Cardiac muscle cell (in vitro differentiated cells and primary cell): ENCODE measurements around the gene TAF4B. TPM values are rescaled to one million over a fixed set of nuclear protein-coding genes. Genes with fewer than 3 reads are reported as not detected.

Source experiments
- DNase-seq, 2 donors: peaks; one replicate each; pipeline versions ENCODE4 v3.0.0 to v3.0.0-alpha.2; 2010 to 2017; ENCODE audit warnings: low read depth in 1 of 2, low spot score in 1 of 2
- H3K27ac ChIP-seq: fragments of 200-600 bp; sonication (generic); 2 replicates; pipeline ENCODE4 v1.5.1; 2016
- H3K27me3 ChIP-seq: fragments of 200-600 bp; sonication (generic); 2 replicates; pipeline ENCODE4 v1.6.0; 2016; ENCODE audit warnings: control low read depth
- H3K36me3 ChIP-seq: fragments of 200-600 bp; sonication (generic); 2 replicates; pipeline ENCODE4 v1.5.1; 2016; ENCODE audit warnings: control low read depth
- H3K4me1 ChIP-seq: fragments of 200-600 bp; sonication (generic); 2 replicates; pipeline ENCODE4 v1.8.1; 2017; ENCODE audit warnings: low read depth, mild to moderate bottlenecking, mixed run types
- H3K4me3 ChIP-seq: fragments of 200-600 bp; sonication (generic); 2 replicates; pipeline ENCODE4 v1.5.1; 2016; ENCODE audit warnings: mild to moderate bottlenecking
- H3K9me3 ChIP-seq: fragments of 200-600 bp; sonication (generic); 2 replicates; pipeline ENCODE4 v1.5.1; 2017; ENCODE audit warnings: low read depth, mild to moderate bottlenecking, control low read depth
- CTCF ChIP-seq: IDR thresholded peaks from 2 replicates; pipeline ENCODE4 v1.5.1; 2012; ENCODE audit warnings: low read depth, mild to moderate bottlenecking, low read length
- polyA plus RNA-seq: library from polyadenylated mRNA; unstranded; fragments of >200 nt; fragmentation: Nextera tagmentation; extraction: Ambion mirVana; gene quantifications from 2 replicates; pipeline ENCODE4 v1.2.1, GENCODE V29; 2016
- total RNA-seq: library from RNA; depleted of rRNA; stranded (reverse); fragments of >200 nt; gene quantifications from 2 replicates; pipeline ENCODE4 v1.2.3, GENCODE V29; 2016

The TAF4B gene
- total and polyA plus RNA-seq, 2 experiments from 2014 or later: 1.5 to 8.2 TPM

- Histone ChIP-seq H3K27me3 (no peaks in the 10 kb centered on the region), H3K4me3 (no peak overlapping the region), H3K36me3 (no peaks in the 10 kb centered on the region), H3K4me1 (no peaks in the 10 kb centered on the region), H3K27ac (no peak overlapping the region), H3K9me3 (no peaks in the 10 kb centered on the region)
- no peak for TF ChIP-seq CTCF
- DNase-seq: no peak
Observed at GRCh38 chr18:26267357-26267930, 41.2 kb downstream of the TAF4B start.

GRCh38 chr18:26268454-26268853 is 42.2 kb downstream of the TAF4B start:
- H3K4me3 ChIP-seq: no peak overlapping the region
- no peak overlapping the region for H3K27ac ChIP-seq
- no peak for TF ChIP-seq CTCF
- no peak for DNase-seq
- H3K4me1 ChIP-seq: no peaks in the 10 kb centered on the region
- H3K36me3 ChIP-seq: no peaks in the 10 kb centered on the region
- H3K27me3 ChIP-seq: no peaks in the 10 kb centered on the region
- H3K9me3 ChIP-seq: no peaks in the 10 kb centered on the region

- no peak for TF ChIP-seq CTCF
Observed at GRCh38 chr18:26271917-26272549, 45.8 kb downstream of the TAF4B start.

GRCh38 chr18:26277374-26277773 is 51.1 kb downstream of the TAF4B start:
- Histone ChIP-seq H3K9me3 (no peaks in the 10 kb centered on the region), H3K36me3 (no peaks in the 10 kb centered on the region), H3K27ac (no peak overlapping the region), H3K4me1 (no peaks in the 10 kb centered on the region), H3K4me3 (no peak overlapping the region), H3K27me3 (no peaks in the 10 kb centered on the region)
- TF ChIP-seq CTCF: no peak
- DNase-seq: no peak

More at GRCh38 chr18:26271917-26272549, 45.8 kb downstream of the TAF4B start:
- Histone ChIP-seq H3K4me3 (no peak overlapping the region), H3K36me3 (no peaks in the 10 kb centered on the region), H3K27me3 (no peaks in the 10 kb centered on the region), H3K4me1 (no peaks in the 10 kb centered on the region), H3K9me3 (no peaks in the 10 kb centered on the region), H3K27ac (no peak overlapping the region)
- DNase-seq: no peak

- TF ChIP-seq CTCF: no peak
- H3K4me3 ChIP-seq: no peak overlapping the region
- H3K4me1 ChIP-seq: no peaks in the 10 kb centered on the region
- H3K27me3 ChIP-seq: no peaks in the 10 kb centered on the region
- no peaks in the 10 kb centered on the region for H3K9me3 ChIP-seq
- H3K27ac ChIP-seq: no peak overlapping the region
- no peak for DNase-seq
- no peaks in the 10 kb centered on the region for H3K36me3 ChIP-seq
Observed at GRCh38 chr18:26279428-26279827, 53.2 kb downstream of the TAF4B start.
